ENCODE measurements around the gene TMEM255B.

Gene TMEM255B

DNA sequence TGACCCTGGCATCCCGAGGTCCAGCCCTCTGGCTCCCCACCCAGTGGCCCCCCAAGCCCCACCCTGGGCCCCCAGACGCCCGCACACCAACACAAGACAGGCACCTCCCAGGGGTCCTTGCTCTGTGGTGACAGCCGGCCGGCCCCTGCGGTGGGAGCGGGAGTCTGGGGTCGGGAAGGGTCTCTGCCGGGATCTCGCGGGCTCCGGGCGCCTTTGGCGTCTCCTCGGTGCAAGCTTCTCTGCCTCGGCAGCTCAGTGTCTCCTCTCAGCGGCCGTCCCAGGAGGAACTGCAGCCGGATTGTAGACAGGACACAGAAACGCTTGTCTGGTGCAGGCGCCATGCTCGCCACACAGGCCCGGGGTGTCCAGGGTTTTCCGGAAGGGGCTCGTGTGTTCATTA, 43.7 kb downstream of the TMEM255B start:
- TF ChIP-seq TCF4 (CRISPR knock-in tag; IDR thresholded peaks at IDR 0.05; ENCODE audit: borderline replicate concordance) (no peak), ZFP3 (CRISPR knock-in tag; IDR thresholded peaks at IDR 0.05) (no peak), ZNF8 (CRISPR knock-in tag; IDR thresholded peaks at IDR 0.05) (no peak), GLIS3 (CRISPR knock-in tag; IDR thresholded peaks at IDR 0.05) (no peak), ZFP30 (CRISPR knock-in tag; IDR thresholded peaks at IDR 0.05) (no peak), PPARA (CRISPR knock-in tag; IDR thresholded peaks at IDR 0.05; ENCODE audit: borderline replicate concordance) (no peak), ESRRG (CRISPR knock-in tag; IDR thresholded peaks at IDR 0.05) (no peak), ARNTL (CRISPR knock-in tag; IDR thresholded peaks at IDR 0.05; ENCODE audit: borderline replicate concordance, low read depth) (no peak), ZC3H10 (CRISPR knock-in tag; IDR thresholded peaks at IDR 0.05) (no peak), TOX (CRISPR knock-in tag; IDR thresholded peaks at IDR 0.05; ENCODE audit: borderline replicate concordance) (no peak), CSDC2 (CRISPR knock-in tag; IDR thresholded peaks at IDR 0.05) (no peak), RARB (CRISPR knock-in tag; IDR thresholded peaks at IDR 0.05) (no peak), ZNF565 (CRISPR knock-in tag; conservative IDR thresholded peaks at IDR 0.05; ENCODE audit: low read depth) (no peak)
- TF ChIP-seq, protein P1, sequence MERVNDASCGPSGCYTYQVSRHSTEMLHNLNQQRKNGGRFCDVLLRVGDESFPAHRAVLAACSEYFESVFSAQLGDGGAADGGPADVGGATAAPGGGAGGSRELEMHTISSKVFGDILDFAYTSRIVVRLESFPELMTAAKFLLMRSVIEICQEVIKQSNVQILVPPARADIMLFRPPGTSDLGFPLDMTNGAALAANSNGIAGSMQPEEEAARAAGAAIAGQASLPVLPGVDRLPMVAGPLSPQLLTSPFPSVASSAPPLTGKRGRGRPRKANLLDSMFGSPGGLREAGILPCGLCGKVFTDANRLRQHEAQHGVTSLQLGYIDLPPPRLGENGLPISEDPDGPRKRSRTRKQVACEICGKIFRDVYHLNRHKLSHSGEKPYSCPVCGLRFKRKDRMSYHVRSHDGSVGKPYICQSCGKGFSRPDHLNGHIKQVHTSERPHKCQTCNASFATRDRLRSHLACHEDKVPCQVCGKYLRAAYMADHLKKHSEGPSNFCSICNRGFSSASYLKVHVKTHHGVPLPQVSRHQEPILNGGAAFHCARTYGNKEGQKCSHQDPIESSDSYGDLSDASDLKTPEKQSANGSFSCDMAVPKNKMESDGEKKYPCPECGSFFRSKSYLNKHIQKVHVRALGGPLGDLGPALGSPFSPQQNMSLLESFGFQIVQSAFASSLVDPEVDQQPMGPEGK (CRISPR knock-in tag; IDR thresholded peaks at IDR 0.05; ENCODE audit: borderline replicate concordance) = no peak
- no peak for ATAC-seq

DNA sequence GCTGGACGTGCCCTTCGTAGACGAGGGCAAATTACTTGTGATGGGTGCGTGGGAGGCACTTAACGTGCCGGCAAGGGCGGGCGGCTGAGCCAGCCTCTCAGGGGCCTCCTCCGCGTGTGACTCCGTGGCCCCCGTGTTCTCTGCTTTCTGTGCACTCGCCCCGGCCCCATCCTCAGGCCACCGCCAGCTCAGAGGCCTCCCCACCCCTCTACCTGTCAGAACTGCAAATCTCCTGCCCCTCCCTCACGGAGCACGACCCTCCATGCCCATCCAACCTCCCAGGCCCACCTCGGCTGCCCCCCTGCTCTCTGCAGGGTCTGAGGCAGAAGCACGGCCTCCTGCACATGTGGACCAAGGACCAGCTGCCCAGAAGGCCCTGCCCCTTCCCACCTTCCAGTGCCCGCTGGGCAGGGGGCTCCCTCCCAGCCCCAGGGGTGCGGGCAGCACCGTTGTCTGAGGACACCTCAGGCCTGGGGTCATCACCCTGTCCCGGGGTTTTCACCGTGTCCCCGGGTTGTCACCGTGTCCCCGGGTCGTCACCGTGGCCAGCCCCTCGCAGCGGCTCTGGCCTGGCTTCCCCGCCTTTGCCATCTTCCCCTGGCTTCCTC, 44.5 kb downstream of the TMEM255B start:
- TF ChIP-seq, protein P1 (CRISPR knock-in tag; IDR thresholded peaks at IDR 0.05; ENCODE audit: borderline replicate concordance) = no peak
- TF ChIP-seq BACH2 (CRISPR knock-in tag; IDR thresholded peaks at IDR 0.05; ENCODE audit: borderline replicate concordance) = no peak
- no peak for ATAC-seq

DNA sequence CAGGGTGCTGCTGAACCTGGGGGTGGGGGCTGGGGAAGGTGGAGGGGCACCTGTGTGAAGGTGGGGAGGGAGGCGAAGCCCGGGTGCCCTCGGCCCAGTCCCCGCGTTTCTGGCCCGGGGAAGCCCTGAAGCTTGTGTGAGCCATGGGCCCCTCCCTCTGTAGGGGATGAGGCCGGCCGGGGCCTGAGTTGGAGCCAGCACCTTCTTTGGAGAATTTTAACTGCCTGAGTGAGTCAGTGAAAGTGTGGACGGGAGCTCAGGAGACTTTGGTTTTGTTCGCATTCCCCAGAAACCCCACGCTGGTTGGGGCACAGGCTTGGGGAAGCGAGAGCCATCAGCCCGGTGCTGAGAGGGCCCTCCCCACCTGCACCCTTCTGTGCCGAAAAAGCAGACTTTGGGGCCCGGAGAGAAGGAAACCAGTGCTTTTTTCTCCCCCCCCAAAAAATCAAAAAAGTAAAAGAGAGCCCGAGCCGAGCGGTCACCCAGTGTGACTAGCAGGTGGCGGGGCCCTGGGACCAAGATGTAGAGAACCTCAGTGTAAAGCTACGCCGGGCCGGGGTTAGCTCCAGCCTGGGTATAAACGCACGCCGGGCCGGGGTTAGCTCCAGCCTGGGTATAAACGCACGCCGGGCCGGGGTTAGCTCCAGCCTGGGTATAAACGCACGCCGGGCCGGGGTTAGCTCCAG, 45.1 kb downstream of the TMEM255B start:
- no peak for ATAC-seq
- TF ChIP-seq ZNF70 (CRISPR knock-in tag; IDR thresholded peaks at IDR 0.05) (no peak), SNAI2 (CRISPR knock-in tag; IDR thresholded peaks at IDR 0.05) (no peak), RARB (CRISPR knock-in tag; IDR thresholded peaks at IDR 0.05) (no peak), ESRRG (CRISPR knock-in tag; IDR thresholded peaks at IDR 0.05) (no peak), TCF4 (CRISPR knock-in tag; IDR thresholded peaks at IDR 0.05; ENCODE audit: borderline replicate concordance) (no peak)

DNA sequence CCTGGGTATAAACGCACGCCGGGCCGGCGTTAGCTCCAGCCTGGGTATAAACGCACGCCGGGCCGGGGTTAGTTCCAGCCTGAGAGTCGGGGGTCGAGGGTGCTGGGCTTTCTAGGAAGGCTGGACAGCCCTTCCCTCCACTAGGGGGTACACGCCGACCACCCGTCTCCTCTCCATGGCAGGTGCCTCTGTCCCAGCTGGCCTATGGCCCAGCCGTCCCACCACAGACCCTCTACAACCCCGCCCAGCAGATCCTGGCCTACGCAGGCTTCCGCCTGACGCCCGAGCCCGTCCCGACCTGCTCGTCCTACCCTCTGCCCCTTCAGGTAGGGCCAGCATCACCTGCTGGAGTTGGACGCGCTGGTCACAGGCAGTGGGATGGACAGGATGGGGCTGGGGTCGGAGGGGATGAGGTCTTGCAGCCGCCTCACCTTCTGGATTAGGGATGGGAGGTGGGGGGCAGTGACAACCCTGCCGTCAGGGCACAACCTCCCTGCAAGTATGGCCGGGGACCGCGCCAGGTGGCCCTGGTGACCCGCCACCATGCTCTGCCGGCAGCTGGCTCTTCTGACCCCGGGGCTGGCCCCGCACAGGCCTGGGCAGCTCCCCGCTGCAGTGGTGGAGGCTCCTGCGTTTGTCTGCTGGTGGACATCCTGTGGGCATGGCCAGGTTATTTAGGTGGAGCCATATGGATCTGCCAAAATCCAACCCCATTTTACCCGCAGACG, 45.8 kb downstream of the TMEM255B start:
- ATAC-seq = no peak
- no peak for TF ChIP-seq SNAI2 (CRISPR knock-in tag; IDR thresholded peaks at IDR 0.05)
- no peak for TF ChIP-seq GLIS3 (CRISPR knock-in tag; IDR thresholded peaks at IDR 0.05)
- no peak for TF ChIP-seq ZNF565 (CRISPR knock-in tag; conservative IDR thresholded peaks at IDR 0.05; ENCODE audit: low read depth)
- TF ChIP-seq, protein P2, sequence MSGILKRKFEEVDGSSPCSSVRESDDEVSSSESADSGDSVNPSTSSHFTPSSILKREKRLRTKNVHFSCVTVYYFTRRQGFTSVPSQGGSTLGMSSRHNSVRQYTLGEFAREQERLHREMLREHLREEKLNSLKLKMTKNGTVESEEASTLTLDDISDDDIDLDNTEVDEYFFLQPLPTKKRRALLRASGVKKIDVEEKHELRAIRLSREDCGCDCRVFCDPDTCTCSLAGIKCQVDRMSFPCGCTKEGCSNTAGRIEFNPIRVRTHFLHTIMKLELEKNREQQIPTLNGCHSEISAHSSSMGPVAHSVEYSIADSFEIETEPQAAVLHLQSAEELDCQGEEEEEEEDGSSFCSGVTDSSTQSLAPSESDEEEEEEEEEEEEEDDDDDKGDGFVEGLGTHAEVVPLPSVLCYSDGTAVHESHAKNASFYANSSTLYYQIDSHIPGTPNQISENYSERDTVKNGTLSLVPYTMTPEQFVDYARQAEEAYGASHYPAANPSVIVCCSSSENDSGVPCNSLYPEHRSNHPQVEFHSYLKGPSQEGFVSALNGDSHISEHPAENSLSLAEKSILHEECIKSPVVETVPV (CRISPR knock-in tag; IDR thresholded peaks at IDR 0.05) = no peak
- no peak for TF ChIP-seq RARB (CRISPR knock-in tag; IDR thresholded peaks at IDR 0.05)
- no peak for TF ChIP-seq TCF4 (CRISPR knock-in tag; IDR thresholded peaks at IDR 0.05; ENCODE audit: borderline replicate concordance)
- no peak for TF ChIP-seq OSR1 (CRISPR knock-in tag; IDR thresholded peaks at IDR 0.05)
- no peak for TF ChIP-seq BACH2 (CRISPR knock-in tag; IDR thresholded peaks at IDR 0.05; ENCODE audit: borderline replicate concordance)
- no peak for TF ChIP-seq PPARA (CRISPR knock-in tag; IDR thresholded peaks at IDR 0.05; ENCODE audit: borderline replicate concordance)
- TF ChIP-seq ZNF8 (CRISPR knock-in tag; IDR thresholded peaks at IDR 0.05) = no peak
- TF ChIP-seq ZFP30 (CRISPR knock-in tag; IDR thresholded peaks at IDR 0.05) = no peak
- TF ChIP-seq ARNTL (CRISPR knock-in tag; IDR thresholded peaks at IDR 0.05; ENCODE audit: borderline replicate concordance, low read depth) = no peak
- TF ChIP-seq, protein P1 (CRISPR knock-in tag; IDR thresholded peaks at IDR 0.05; ENCODE audit: borderline replicate concordance) = no peak
- TF ChIP-seq CSDC2 (CRISPR knock-in tag; IDR thresholded peaks at IDR 0.05) = no peak
- TF ChIP-seq ZC3H10 (CRISPR knock-in tag; IDR thresholded peaks at IDR 0.05) = no peak
- TF ChIP-seq ZNF70 (CRISPR knock-in tag; IDR thresholded peaks at IDR 0.05) = no peak
